A673 (cell line): ENCODE results near the gene AMIGO1. TPM values are rescaled to one million over a fixed set of nuclear protein-coding genes. Genes with fewer than 3 reads are reported as not detected.
A peak's percentile ranks its signal among the peaks of the same experiment; 100 is the strongest.

Experiments used
- Bru-seq: library from RNA; stranded (reverse); fragments of 400-500 nt; gene quantifications from one replicate; lab custom pipeline; 2021; lab: Mats Ljungman, UMichigan
- BruChase-seq, 2 experiments: library from RNA; stranded (reverse); fragments of 400-500 nt; gene quantifications; one replicate each; lab custom pipeline; 2021; lab: Mats Ljungman, UMichigan
- BruUV-seq: library from RNA; stranded (reverse); fragments of 400-500 nt; replicated peaks from 2 replicates; lab custom pipeline; 2021; lab: Mats Ljungman, UMichigan
- CTCF ChIA-PET: fragments of 300-600 bp; sonication (Branson Sonifier 250); formaldehyde crosslinking; loops from one replicate; lab custom pipeline; 2022; ENCODE audit warnings: antibody characterized with exemption; lab: Charles Lee
- POLR2A ChIA-PET: fragments of 300-600 bp; sonication (Branson Sonifier 250); formaldehyde crosslinking; loops from one replicate; lab custom pipeline; 2022; ENCODE audit warnings: antibody characterized with exemption; ENCODE audit not compliant: low non-redundant PET; lab: Charles Lee
- DNase-seq: peaks from one replicate; pipeline ENCODE4 v3.0.0-alpha.2; 2015; ENCODE audit warnings: low spot score
- H3K27ac ChIP-seq: fragments of 200-600 bp; sonication (generic); 2 replicates; pipeline ENCODE4 v1.5.1; 2016; ENCODE audit warnings: mixed run types, low read depth, mild to moderate bottlenecking, mixed read lengths, antibody characterized with exemption, low read length; ENCODE audit not compliant: poor library complexity, severe bottlenecking
- H3K27me3 ChIP-seq: fragments of 200-600 bp; sonication (generic); replicated peaks from 2 replicates; pipeline ENCODE4 v1.6.1; 2017; ENCODE audit warnings: mixed run types, low read depth, mild to moderate bottlenecking, mixed read lengths, antibody characterized with exemption, low read length; ENCODE audit not compliant: insufficient read depth, poor library complexity
- H3K36me3 ChIP-seq: fragments of 200-600 bp; sonication (generic); 2 replicates; pipeline ENCODE4 v1.6.1; 2016; ENCODE audit warnings: mixed run types, mild to moderate bottlenecking, mixed read lengths, antibody characterized with exemption, low read length; ENCODE audit not compliant: insufficient read depth, poor library complexity, severe bottlenecking
- H3K4me1 ChIP-seq: fragments of 200-600 bp; sonication (generic); 2 replicates; pipeline ENCODE4 v1.6.1; 2017; ENCODE audit warnings: mixed run types, mild to moderate bottlenecking, mixed read lengths, antibody characterized with exemption, low read length; ENCODE audit not compliant: insufficient read depth, poor library complexity, severe bottlenecking
- H3K4me3 ChIP-seq: fragments of 200-600 bp; sonication (generic); 2 replicates; pipeline ENCODE4 v1.5.1; 2016; ENCODE audit warnings: low read depth, mixed run types, mild to moderate bottlenecking, mixed read lengths, low read length; ENCODE audit not compliant: poor library complexity, severe bottlenecking
- H3K9me3 ChIP-seq: fragments of 200-600 bp; sonication (generic); 2 replicates; pipeline ENCODE4 v1.6.1; 2016; ENCODE audit warnings: mixed run types, low read depth, mild to moderate bottlenecking, mixed read lengths, antibody characterized with exemption, low read length; ENCODE audit not compliant: poor library complexity, severe bottlenecking
- EZH2 ChIP-seq: fragments of 200-600 bp; sonication (generic); IDR thresholded peaks from 2 replicates; pipeline ENCODE4 v1.6.1; 2017; ENCODE audit warnings: borderline replicate concordance, low read depth, mild to moderate bottlenecking, mixed read lengths, antibody characterized with exemption, low read length; ENCODE audit not compliant: poor library complexity, severe bottlenecking
- intact Hi-C: fragments of 100-400 bp; cut with micrococcal nuclease; formaldehyde crosslinking; loops from one replicate; pipeline ENCODE4 v1.10.0; 2022; ENCODE audit not compliant: unreplicated experiment
- long read RNA-seq: library from polyadenylated mRNA; stranded (forward); transcript quantifications from one replicate; pipeline ENCODE4 v2.0.0, GENCODE V29; 2022
- total RNA-seq: library from RNA; stranded (reverse); gene quantifications from 2 replicates; pipeline ENCODE4 v1.2.3, GENCODE V29; 2021
- TF ChIP-seq, protein P1 (sequence below): fragments of 300-800, 200-600 bp; sonication (generic); conservative IDR thresholded peaks from 2 replicates; pipeline ENCODE4 v1.5.1; 2017; ENCODE audit warnings: low read depth, mild to moderate bottlenecking, antibody characterized with exemption, low read length, moderate library complexity, mixed read lengths

AMIGO1 gene, protein sequence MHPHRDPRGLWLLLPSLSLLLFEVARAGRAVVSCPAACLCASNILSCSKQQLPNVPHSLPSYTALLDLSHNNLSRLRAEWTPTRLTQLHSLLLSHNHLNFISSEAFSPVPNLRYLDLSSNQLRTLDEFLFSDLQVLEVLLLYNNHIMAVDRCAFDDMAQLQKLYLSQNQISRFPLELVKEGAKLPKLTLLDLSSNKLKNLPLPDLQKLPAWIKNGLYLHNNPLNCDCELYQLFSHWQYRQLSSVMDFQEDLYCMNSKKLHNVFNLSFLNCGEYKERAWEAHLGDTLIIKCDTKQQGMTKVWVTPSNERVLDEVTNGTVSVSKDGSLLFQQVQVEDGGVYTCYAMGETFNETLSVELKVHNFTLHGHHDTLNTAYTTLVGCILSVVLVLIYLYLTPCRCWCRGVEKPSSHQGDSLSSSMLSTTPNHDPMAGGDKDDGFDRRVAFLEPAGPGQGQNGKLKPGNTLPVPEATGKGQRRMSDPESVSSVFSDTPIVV
- total RNA-seq: 1.8 and 2.3 TPM in 2 replicates
- Bru-seq, nascent RNA: percentile 41 among the genes with signal in this experiment
- percentile 56 among the genes with signal in this experiment for BruChase-seq, experiment 1, labeled RNA remaining after a 2-hour chase
- BruChase-seq, experiment 2, labeled RNA remaining after a 6-hour chase: percentile 42 among the genes with signal in this experiment
- long read RNA-seq, full-length matches to known transcripts: 2 of 3 reads
- long read RNA-seq, partial matches to known transcripts: 0 of 3 reads
- long read RNA-seq, other reads (novel, unspliced or antisense): 1 of 3 reads

DNA sequence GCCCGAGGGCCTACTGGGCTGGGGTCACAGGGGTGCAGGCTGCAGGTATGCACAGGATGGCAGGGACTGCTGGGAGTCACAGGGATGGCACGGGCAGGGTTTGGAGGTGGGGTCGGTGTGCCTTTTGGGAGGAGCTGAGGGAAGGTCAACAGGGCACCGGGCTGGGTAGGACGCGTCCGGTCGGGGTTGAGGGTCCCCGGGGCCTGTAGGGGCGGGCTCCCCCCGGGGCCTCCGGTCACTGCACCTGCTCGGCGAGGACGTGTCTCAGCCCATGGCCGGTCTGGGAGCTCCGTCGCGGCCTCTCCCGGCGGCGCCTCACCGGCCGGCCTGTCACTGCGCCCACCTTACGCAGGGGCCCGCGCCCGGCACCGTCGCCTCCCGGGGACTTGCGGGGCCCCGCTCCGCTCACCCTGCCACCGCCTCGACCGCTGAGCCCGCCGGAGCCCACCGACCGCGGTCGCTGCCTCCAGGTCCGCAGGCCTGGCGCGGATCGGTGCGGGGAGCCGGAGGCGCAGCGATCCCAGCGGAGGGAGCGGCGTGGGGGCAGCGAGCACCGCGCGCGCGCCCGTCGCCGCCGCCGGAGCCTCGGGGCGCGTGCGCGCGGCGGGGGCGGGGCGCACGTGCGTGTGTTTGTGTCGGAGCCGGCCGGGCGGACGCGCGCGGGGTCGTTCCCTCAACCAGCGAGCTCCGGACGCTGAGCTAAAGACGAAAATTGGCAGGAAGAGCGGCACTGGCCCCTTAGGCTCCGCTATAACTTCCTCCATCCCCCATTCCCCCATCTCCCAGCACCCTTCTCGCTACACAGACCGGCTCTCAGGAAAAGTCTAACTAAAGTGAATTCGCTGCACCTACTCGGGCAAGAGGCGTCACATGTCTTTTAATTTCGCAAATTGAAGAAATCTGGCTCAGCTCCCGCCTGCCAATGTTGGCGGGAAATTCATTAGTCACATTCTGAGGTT is at the start of gene AMIGO1:
Gene AMIGO1, minus strand, starts transcription at position 552 of the 959 bp plus-strand sequence. CDS start 815 bp downstream, outside the sequence.
- CTCF ChIA-PET: no interaction called here
- peak; percentile 75 for DNase-seq
- peaks cover 7% of the 10 kb centered on the region for H3K4me1 ChIP-seq
- intact Hi-C loops: no loop called here
- TF ChIP-seq, protein P1, sequence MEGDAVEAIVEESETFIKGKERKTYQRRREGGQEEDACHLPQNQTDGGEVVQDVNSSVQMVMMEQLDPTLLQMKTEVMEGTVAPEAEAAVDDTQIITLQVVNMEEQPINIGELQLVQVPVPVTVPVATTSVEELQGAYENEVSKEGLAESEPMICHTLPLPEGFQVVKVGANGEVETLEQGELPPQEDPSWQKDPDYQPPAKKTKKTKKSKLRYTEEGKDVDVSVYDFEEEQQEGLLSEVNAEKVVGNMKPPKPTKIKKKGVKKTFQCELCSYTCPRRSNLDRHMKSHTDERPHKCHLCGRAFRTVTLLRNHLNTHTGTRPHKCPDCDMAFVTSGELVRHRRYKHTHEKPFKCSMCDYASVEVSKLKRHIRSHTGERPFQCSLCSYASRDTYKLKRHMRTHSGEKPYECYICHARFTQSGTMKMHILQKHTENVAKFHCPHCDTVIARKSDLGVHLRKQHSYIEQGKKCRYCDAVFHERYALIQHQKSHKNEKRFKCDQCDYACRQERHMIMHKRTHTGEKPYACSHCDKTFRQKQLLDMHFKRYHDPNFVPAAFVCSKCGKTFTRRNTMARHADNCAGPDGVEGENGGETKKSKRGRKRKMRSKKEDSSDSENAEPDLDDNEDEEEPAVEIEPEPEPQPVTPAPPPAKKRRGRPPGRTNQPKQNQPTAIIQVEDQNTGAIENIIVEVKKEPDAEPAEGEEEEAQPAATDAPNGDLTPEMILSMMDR: no peak
- TF ChIP-seq EZH2: no peak
- POLR2A ChIA-PET: no interaction called here
- H3K27ac ChIP-seq: no peak within 1 kb of the TSS
- BruUV-seq: no TSS peak
- peak within 1 kb of the TSS; percentile 57 for H3K4me3 ChIP-seq
- H3K9me3 ChIP-seq: no peaks in the 10 kb centered on the region
- H3K27me3 ChIP-seq: no peaks in the 10 kb centered on the region
- no peaks in the 10 kb centered on the region for H3K36me3 ChIP-seq

DNA sequence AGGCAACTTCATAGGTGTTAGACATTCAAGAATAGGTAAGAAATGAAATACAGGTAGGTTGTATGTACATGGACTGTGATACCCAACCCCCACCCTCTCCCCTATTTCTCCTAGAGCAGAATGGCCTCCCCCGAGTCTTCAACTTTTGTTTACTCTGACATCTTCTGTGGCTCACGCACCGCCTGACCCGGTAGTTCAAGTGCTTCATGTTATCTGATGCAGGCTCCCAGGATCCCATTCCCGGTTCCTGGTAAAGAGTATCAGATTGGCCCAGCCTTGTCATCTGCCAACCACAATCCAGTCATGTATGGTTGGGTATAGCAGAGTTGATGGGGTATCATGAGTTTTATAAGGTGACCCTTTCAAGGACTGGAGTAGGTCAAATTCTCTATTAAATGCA is 48.0 kb upstream of the AMIGO1 start:
- H3K36me3 ChIP-seq: no peaks in the 10 kb centered on the region
- no peaks in the 10 kb centered on the region for H3K9me3 ChIP-seq
- no peak for DNase-seq
- no peaks in the 10 kb centered on the region for H3K27me3 ChIP-seq
- BruUV-seq: no TSS peak
- no peak overlapping the region for H3K4me3 ChIP-seq
- no peak for TF ChIP-seq EZH2
- TF ChIP-seq, protein P1: no peak
- no peak overlapping the region for H3K27ac ChIP-seq
- POLR2A ChIA-PET: no interaction called here
- CTCF ChIA-PET: no interaction called here
- peaks cover 34% of the 10 kb centered on the region for H3K4me1 ChIP-seq
- intact Hi-C loops: no loop called here

DNA sequence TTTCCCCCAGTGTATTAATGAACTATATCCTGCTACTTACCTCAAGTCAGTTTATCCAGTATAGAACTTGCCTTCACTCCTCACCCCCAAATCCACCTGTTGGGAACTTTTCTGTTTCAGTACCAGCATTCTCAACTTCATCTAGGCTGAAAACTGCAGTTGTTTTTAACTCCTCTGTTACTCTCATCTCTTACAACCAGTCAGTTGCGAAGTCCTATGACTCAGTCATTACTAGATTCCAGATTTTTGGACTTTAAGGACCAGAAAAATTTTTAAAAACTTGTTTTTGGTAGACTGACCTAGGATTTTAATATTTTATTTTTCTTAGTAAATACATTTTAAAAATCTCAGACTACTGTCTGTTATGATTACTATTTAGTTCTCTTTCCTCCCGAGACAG is 47.0 kb upstream of the AMIGO1 start:
- peaks cover 27% of the 10 kb centered on the region for H3K4me1 ChIP-seq
- DNase-seq: no peak
- H3K27ac ChIP-seq: no peak overlapping the region
- no TSS peak for BruUV-seq
- no peaks in the 10 kb centered on the region for H3K36me3 ChIP-seq
- intact Hi-C loops: no loop called here
- no peak overlapping the region for H3K4me3 ChIP-seq
- TF ChIP-seq, protein P1: no peak
- no peak for TF ChIP-seq EZH2
- ChIA-PET POLR2A (interaction anchor here (0.6 kb wide), 1 partner anchor 21 kb away, joined by 4 read pairs; no protein-coding TSS in a partner anchor), CTCF (no interaction called here)
- H3K9me3 ChIP-seq: no peaks in the 10 kb centered on the region
- H3K27me3 ChIP-seq: no peaks in the 10 kb centered on the region
